IPS-15b (cell line): ENCODE measurements around the gene DYNC2H1.

Experiments
- H3K27me3 ChIP-seq: one replicate; pipeline ENCODE4 v1.6.1; 2013; ENCODE audit warnings: low read length; ENCODE audit not compliant: control insufficient read depth, insufficient read depth
- H3K36me3 ChIP-seq: one replicate; pipeline ENCODE4 v1.6.1; 2013; ENCODE audit warnings: low read length; ENCODE audit not compliant: control insufficient read depth, insufficient read depth
- H3K4me1 ChIP-seq: one replicate; pipeline ENCODE4 v1.6.1; 2013; ENCODE audit warnings: mild to moderate bottlenecking, low read length; ENCODE audit not compliant: control insufficient read depth, insufficient read depth
- H3K4me3 ChIP-seq: one replicate; pipeline ENCODE4 v1.5.1; 2013; ENCODE audit warnings: low read depth, low read length
- H3K9ac ChIP-seq: one replicate; pipeline ENCODE4 v1.6.1; 2013; ENCODE audit warnings: low read depth, mild to moderate bottlenecking, low read length
- H3K9me3 ChIP-seq: one replicate; pipeline ENCODE4 v1.6.1; 2013; ENCODE audit warnings: mild to moderate bottlenecking, low read length; ENCODE audit not compliant: control insufficient read depth, insufficient read depth

DYNC2H1 gene, protein sequence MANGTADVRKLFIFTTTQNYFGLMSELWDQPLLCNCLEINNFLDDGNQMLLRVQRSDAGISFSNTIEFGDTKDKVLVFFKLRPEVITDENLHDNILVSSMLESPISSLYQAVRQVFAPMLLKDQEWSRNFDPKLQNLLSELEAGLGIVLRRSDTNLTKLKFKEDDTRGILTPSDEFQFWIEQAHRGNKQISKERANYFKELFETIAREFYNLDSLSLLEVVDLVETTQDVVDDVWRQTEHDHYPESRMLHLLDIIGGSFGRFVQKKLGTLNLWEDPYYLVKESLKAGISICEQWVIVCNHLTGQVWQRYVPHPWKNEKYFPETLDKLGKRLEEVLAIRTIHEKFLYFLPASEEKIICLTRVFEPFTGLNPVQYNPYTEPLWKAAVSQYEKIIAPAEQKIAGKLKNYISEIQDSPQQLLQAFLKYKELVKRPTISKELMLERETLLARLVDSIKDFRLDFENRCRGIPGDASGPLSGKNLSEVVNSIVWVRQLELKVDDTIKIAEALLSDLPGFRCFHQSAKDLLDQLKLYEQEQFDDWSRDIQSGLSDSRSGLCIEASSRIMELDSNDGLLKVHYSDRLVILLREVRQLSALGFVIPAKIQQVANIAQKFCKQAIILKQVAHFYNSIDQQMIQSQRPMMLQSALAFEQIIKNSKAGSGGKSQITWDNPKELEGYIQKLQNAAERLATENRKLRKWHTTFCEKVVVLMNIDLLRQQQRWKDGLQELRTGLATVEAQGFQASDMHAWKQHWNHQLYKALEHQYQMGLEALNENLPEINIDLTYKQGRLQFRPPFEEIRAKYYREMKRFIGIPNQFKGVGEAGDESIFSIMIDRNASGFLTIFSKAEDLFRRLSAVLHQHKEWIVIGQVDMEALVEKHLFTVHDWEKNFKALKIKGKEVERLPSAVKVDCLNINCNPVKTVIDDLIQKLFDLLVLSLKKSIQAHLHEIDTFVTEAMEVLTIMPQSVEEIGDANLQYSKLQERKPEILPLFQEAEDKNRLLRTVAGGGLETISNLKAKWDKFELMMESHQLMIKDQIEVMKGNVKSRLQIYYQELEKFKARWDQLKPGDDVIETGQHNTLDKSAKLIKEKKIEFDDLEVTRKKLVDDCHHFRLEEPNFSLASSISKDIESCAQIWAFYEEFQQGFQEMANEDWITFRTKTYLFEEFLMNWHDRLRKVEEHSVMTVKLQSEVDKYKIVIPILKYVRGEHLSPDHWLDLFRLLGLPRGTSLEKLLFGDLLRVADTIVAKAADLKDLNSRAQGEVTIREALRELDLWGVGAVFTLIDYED (N-terminal part only)

DNA sequence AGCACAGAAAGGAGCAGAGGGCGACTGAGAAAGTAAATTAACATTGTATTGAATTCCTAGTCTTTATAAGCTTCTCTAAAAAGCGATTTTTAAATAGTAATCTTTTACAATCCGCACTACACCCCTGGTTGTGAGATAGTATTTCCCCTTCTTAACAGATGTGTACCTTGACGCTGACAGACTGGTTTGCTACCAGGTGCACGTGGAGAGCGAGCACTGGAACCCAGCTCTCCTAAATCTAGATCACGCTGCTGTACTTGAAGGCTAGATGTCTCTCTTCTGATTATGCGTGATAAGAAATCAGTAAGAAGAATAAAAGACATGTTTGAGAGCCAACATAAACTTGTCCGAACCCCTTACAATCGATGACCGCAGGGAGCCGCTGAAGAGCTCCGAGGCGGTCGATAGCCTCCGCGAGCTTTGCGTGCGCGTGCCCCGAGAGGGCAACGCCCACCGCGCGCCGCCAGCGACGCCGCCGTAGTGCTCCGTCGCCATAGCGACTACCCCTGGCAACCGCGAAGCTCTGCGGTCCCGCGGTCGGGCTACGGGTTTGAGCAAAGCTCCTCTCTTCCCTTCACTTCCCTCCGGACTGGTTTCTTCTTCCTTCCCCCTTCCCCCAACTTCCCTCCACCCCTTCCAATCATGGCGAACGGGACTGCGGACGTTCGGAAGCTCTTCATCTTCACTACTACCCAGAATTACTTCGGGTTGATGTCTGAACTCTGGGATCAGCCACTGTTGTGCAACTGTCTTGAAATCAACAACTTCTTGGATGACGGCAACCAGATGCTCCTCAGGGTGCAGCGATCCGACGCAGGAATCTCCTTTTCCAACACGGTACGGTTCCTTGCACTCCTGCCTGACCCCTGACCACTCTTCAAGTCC lies at the start of gene DYNC2H1:
DYNC2H1 (plus strand) TSS at position 494 of the 885 bp plus-strand sequence; CDS start at position 643, 149 bp downstream.
- Histone ChIP-seq H3K4me3 (peak within 1 kb of the TSS; percentile 87), H3K9ac (peak within 1 kb of the TSS; percentile 70), H3K27me3 (no peaks in the 10 kb centered on the region), H3K9me3 (no peaks in the 10 kb centered on the region), H3K4me1 (no peaks in the 10 kb centered on the region), H3K36me3 (no peaks in the 10 kb centered on the region)

DNA sequence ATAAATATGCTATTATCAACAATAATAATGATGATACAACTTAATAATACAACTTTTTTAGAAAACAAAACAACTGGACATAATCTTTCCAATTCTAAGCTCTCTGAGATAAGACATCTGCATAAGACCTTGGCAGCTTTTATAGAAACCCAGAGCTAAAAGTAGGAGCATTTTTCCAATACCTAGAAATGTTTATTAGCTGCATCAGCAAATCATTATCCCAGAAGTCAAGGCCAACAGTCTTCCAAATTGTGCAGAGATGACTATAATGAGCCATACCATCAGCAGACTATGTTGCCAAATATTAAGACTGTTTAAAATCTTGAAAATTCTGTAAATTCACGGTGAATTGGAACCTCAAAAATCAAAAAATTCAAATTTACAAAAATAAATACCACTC lies 47.6 kb upstream of the DYNC2H1 start:
- Histone ChIP-seq H3K4me1 (no peaks in the 10 kb centered on the region), H3K4me3 (no peak overlapping the region), H3K9me3 (no peaks in the 10 kb centered on the region), H3K9ac (no peak overlapping the region), H3K36me3 (peaks cover 8% of the 10 kb centered on the region), H3K27me3 (no peaks in the 10 kb centered on the region)

DNA sequence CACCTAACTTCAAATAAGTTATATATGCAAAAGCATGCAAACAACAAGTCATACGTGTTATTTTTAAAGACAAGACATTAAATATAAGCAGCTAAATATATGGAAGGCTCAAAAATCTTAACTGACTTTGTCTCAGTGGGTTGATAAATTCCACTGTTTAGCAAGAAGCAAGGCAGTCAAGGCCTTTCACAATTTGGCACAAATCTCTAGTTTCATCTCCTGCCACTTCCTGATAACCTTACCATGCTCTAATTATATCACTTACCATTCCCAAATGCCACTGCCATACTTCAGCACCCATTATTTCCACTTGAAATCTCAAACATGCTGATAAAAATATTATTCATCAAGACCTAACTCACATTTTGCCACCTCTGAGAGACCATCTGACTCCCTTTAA lies 42.1 kb upstream of the DYNC2H1 start:
- no peak overlapping the region for H3K9ac ChIP-seq
- H3K36me3 ChIP-seq: peaks cover 6% of the 10 kb centered on the region
- peaks cover 2% of the 10 kb centered on the region for H3K4me1 ChIP-seq
- no peaks in the 10 kb centered on the region for H3K9me3 ChIP-seq
- H3K4me3 ChIP-seq: no peak overlapping the region
- no peaks in the 10 kb centered on the region for H3K27me3 ChIP-seq

DNA sequence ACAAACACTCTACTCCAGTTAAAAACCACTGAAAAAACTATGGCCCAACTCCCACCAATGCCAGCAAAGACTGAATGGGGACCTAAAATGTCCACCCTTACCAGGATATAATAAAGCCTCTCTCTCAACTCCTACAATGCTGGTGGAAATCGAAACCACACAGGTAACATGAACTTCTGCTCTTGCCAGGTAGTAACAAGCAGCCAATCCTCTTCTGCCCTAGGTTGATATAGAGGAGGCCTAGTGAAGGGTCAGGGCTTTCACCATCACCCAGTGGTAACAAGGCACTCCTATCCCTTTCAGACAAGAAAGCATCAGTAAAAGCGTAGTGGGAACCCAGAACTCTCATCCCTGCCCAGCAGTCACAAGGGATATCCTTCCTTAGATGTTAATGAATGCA lies 39.9 kb upstream of the DYNC2H1 start:
- Histone ChIP-seq H3K4me1 (peaks cover 2% of the 10 kb centered on the region), H3K36me3 (no peaks in the 10 kb centered on the region), H3K4me3 (no peak overlapping the region), H3K9ac (no peak overlapping the region), H3K9me3 (no peaks in the 10 kb centered on the region), H3K27me3 (no peaks in the 10 kb centered on the region)

DNA sequence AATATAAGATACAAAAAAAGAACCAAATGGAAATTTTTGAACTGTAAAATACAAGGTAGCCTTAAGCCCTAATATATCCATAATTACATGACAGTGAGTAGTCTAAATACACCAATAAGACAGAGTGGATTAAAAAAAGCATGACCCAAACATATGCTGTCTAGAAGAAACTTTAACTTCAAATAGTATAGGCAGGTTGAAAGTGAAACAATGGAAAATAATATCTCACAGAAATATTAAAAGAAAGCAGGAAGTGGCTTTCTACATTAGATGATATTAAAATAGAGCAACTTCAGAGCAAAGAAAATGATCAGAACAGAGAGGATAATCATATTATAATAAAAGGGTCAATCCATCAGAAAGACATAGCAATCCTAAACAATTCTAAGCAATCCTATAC lies 39.1 kb upstream of the DYNC2H1 start:
- no peaks in the 10 kb centered on the region for H3K9me3 ChIP-seq
- H3K4me3 ChIP-seq: no peak overlapping the region
- H3K9ac ChIP-seq: no peak overlapping the region
- peaks cover 2% of the 10 kb centered on the region for H3K4me1 ChIP-seq
- H3K36me3 ChIP-seq: no peaks in the 10 kb centered on the region
- no peaks in the 10 kb centered on the region for H3K27me3 ChIP-seq

DNA sequence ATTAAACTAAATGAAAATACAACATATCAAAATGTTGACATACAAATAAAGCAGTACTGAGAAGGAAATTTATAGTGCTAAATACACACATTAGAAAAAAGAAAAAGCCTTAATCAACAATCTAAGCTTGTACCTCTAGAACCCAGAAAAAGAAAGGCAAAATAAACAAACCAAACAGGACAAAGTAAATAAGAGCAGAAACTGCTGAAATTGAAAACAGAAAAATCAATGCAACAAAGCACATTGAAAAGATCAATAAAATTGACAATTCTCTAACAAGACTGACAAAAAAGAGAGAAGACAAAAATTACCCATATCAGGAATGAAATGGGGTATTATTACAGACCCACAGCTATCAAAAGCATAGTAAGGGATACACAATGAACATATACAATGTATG lies 38.2 kb upstream of the DYNC2H1 start:
- Histone ChIP-seq H3K9ac (no peak overlapping the region), H3K9me3 (no peaks in the 10 kb centered on the region), H3K27me3 (no peaks in the 10 kb centered on the region), H3K36me3 (no peaks in the 10 kb centered on the region), H3K4me1 (peaks cover 2% of the 10 kb centered on the region), H3K4me3 (no peak overlapping the region)

DNA sequence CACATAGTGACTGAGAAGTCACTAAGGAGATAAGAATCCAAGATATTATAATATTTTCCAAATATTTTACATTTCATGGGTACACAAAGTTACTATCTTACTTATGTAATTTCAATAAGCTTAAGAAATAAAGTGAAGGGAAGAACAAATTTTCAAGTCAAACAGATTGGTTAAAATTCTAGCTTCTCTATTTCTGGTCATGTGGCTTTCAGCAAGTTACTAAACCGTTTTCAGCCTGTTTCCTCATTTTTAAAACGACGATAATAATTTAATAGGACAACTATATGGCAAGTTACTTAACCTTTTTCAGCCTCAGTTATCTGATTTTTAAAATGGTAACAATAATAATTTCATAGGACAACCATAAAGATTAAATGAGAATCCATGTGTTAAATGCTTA lies 32.9 kb upstream of the DYNC2H1 start:
- peaks cover 8% of the 10 kb centered on the region for H3K36me3 ChIP-seq
- H3K27me3 ChIP-seq: no peaks in the 10 kb centered on the region
- no peak overlapping the region for H3K9ac ChIP-seq
- H3K9me3 ChIP-seq: no peaks in the 10 kb centered on the region
- H3K4me1 ChIP-seq: no peaks in the 10 kb centered on the region
- H3K4me3 ChIP-seq: no peak overlapping the region

DNA sequence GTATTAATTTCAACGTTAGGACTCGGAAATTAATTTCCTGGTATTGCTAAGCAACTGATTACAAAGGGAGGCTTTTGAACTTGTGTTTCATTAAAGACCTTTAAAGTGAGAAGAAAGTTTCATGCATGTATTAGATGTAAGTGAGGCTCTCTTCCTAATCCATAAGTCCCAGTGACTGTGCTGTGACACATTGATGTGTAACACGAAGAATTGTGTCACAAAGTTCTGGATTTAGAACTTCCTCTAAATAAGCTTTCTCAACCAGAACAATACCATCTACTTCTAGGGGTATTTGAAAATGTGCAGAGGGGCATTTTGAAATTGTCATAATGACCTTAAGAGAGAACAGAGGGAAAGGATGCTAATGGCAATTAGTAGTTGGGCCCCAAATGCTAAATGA lies 31.7 kb upstream of the DYNC2H1 start:
- H3K36me3 ChIP-seq: peaks cover 8% of the 10 kb centered on the region
- no peak overlapping the region for H3K9ac ChIP-seq
- no peaks in the 10 kb centered on the region for H3K9me3 ChIP-seq
- H3K27me3 ChIP-seq: no peaks in the 10 kb centered on the region
- H3K4me3 ChIP-seq: no peak overlapping the region
- H3K4me1 ChIP-seq: no peaks in the 10 kb centered on the region

DNA sequence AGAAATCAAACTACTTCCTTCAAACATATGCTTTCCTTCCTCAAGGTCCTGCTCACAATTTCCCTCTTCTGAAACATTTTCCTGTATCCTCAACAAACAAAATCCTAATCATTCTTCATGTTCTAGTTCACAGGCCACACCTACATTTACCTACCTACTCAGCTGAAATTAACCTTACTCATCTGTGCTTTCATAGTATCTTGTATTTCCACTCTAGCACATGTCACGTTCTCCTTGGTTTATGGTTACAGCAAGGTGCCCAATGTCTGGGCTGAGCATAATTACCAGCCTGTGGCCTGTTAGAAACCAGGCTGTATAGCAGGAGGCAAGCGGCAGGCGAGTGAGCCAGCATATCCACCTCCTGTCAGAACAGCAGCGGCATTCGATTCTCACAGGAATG lies 30.5 kb upstream of the DYNC2H1 start:
- H3K4me3 ChIP-seq: no peak overlapping the region
- H3K36me3 ChIP-seq: peaks cover 8% of the 10 kb centered on the region
- H3K4me1 ChIP-seq: no peaks in the 10 kb centered on the region
- no peaks in the 10 kb centered on the region for H3K27me3 ChIP-seq
- no peak overlapping the region for H3K9ac ChIP-seq
- no peaks in the 10 kb centered on the region for H3K9me3 ChIP-seq

DNA sequence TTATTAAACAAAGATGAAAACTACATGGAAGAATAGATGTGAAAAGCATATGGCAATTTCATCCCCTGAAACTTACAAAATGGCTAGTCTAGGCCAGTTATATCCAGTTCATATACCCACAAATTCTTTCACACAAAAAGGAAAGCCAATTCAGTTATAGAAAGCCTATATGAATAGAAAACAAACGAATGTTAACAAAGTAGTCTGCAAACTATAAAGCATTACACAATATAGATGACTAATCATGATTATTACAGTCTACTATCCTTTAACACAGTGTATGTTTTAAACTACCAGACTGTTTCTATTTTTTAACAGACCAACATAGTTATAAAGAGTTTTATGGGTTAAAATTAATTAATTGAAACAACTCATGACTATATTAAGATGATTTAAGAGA lies 29.4 kb upstream of the DYNC2H1 start:
- Histone ChIP-seq H3K9ac (no peak overlapping the region), H3K27me3 (no peaks in the 10 kb centered on the region), H3K9me3 (no peaks in the 10 kb centered on the region), H3K4me3 (no peak overlapping the region), H3K36me3 (peaks cover 8% of the 10 kb centered on the region), H3K4me1 (no peaks in the 10 kb centered on the region)
